CD4-positive, alpha-beta T cell treated with Interleukin-15 for 1 hour (primary cell): ENCODE data around the gene FKTN.

Experiments used
- DNase-seq: peaks from one replicate; pipeline ENCODE4 v3.0.0-alpha.2; 2020

FKTN gene

DNA sequence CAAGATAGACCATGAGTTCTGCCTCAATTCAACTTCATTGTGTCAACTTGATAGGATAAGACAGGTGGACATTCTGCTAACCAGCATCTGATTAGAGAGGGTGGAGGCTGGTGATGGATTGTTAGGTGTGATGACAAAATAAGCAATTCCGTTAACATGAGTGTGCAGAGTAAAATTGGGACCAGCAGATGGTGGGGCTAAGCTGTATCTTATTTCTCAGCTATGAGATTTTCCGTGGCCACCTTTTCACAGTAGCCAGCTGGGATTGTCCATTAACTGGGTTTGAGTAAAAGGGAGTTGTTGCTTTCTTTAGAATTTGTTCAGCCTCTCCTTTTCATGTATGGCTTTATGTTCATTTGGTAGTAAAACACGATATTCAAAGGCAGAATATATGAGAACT, 75.5 kb downstream of the FKTN start:
- DNase-seq = no peak

DNA sequence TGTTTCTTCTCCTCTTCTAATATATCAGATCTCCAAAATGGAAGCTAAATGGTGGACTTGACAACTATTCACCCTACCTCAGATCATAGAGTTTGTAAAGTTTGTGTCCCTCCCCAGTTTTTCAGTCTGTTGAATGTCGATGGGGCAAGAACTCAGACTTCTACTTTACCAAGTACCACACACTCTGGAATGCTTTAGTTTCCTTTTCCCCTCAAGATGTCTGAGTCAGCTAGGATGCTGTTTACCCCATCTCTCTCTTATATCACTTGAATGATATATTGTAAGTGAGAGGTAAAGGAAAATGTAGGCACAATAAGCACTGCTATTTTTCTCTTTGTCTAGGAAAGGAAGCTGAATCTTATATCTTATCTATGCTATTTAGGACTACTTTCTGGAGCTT, 78.4 kb downstream of the FKTN start:
- DNase-seq = no peak

DNA sequence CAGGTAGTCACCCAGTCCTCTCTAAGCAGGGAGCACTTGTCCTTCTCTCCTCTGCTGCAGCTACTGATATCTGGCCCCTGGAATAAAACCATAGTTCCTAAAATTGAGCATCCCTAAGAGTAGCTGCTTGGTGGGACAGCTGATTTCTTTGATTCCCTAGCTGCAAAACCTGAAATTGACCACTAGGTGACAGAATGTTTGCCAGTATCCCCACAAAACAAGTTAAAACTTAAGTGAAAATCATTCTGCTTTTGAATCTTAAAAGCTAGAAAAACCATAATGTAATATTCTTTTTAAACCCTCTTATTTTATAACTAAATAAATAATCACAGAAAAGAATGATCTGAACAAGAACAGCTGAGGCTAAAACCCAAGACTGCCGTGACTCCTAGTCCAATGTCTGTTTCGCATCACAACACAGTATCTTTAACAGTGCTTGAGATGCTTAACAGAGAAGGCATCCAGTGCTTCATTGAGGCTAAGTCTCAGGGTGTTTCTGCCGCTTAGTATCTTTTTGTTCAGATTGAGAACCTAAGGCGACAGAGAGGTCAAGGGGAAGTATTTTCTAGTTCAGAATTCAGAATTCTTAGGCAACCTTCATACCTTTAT, 80.0 kb downstream of the FKTN start:
- DNase-seq = no peak

DNA sequence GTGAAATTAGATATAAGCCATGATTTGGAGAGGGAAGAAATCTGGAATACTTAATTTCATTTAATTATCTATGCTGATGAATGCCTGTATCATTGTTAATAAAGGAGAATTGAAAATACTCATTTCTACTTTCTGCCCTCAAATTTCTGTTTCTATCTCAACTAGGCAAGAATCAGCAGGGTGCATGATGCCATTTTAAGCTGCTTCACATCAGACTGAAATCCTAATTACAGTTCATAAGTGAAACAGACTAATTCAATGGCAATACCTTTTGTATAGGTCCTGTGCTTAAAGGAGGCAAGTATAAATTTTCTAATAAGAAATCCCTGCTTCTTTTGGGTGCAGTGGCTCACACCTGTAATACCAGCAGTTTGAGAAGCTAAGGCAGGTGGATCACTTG, 82.0 kb downstream of the FKTN start:
- DNase-seq = no peak

DNA sequence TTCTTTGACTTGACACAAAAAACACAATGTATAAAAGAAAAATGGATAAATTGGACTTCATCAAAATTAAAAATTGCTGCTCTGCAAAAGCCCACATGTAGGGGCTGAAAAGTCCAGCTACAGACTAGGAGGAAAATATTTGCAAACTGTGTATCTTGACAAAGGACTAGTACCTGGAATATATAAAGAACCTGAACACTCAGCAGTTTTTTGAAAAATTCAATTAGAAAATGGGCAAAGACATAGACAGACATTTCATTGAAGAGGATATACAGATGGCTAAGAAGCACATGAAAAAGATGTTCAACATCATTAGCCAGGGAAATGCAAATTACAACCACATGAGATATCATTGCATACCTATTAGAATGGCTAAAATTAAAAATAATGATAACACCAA, 85.9 kb downstream of the FKTN start:
- DNase-seq = no peak

DNA sequence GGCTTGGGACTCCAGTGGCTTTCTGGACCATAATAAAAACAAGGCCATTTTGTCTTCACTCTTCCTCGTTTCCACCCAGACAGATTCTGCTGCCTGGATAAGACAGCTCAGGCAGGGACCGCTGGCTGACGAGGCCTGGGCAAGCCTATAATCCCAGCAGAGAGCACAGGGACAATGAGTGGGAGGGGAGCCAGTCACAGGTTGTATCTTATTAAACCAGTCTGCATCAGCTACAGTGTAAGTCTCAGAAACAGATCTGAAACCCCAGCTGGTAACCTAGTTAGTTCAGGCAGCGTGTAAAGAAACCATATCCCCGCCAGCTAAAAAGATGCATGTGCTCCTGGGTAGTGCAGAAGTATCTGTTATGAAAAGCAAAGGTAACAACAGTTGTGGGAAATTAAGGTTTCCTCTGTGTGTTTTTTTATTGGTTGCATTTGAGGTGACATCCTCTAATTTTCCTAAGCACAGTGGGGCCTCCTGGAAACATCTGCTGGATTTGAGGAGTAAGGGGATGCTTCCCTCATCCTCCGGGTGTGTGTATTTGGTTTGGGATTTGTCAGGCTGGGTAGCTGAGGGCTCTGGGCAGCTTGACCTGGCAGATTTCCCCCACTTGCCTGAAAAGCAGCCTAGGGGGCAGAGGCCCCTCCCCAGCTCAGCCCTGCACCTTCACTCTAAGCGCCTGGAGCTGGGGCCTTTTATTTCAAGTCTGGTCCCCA, 89.1 kb downstream of the FKTN start:
- DNase-seq = no peak

DNA sequence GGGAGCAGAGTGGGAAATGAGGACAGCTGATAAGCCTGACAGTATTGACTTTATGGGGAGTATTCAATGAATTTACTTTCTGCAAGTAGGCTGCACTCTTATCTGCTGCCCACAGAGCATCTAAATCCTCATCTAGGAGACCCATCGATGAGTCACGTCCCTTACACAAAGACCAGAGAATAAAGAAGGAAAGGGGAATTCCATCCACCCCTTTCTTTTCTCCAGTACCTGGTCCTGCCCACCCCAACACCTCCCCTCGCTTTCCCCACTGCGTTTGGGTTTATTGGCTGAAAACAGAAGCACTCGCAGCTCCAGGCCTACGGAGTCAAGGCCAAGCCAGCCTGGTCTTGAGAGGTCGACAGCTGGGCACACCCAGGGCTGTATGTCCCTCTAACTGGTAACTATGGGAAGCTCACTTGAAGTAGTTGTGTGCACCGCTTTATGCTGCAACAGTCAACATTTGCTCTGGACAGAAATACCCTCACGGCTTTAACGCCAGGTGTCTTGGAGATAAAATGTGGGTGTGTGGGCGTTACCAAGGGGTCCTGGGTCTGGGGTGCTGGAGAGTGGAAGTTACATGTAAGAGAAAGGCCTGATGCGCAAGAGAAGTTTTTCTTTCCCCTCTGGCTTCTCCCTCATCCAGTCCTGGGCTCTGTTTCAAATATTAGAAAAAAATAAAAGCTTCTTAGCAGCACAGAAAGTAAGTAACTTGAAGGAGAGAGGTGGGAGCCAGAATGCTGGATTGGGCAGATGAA, 89.8 kb downstream of the FKTN start:
- no peak for DNase-seq

DNA sequence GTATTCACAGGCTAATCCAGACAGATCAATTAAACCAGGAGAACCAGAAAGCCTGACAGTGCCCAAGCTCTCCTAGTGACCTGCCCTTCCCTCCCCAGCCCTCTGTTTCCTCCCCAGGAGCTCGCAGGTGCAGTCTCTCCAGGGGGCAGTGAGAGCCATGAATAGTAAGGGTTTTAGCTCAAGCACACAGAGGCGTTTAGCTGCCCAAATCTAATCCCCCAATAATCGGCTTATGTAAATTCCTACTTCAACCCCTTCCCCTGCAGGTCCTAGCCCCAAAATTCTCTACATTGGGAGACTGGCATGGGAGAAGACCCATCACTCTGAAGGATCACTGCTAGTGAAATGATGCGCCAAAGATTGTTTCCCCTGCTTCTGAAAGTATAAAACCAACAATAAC, 93.9 kb downstream of the FKTN start:
- DNase-seq = no peak

DNA sequence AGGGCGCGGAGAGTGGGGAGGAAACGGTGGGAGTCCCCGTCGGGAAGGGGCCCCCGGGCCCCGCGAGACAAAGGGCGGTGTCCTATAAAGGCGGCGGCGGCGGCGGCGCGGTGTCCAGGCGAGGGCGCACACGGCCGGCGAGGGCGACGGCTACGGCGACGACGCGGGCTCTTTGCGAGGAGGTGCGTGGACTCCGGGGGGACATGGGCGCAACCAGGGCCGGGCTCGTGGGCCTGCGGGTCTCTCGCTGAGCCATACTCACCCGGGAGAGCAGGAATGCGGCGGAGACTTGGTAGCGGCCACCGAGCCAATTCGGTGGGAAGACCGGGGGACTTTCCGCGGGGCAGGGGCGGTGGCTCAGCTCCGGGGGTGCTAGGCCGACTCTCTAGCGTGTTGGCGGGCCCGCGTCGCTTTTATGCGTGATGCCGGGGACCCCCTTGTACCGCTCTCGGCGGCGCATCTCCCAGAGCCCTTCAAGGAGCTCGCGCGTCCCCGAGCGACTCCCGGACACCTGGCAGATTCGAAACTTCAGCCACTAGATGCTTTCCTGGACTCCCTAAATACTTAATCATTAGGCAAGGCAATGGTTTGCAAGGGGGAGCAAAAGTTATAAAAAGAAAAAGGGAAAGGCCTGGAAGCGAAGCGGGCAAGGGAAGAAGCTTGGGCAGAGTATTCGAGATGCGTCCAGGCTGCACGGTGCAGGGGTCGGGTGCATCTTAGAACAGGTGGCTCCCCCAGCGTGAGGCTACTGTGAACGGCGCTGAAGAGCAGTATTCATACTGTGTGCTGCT, 98.4 kb downstream of the FKTN start:
- DNase-seq = no peak

DNA sequence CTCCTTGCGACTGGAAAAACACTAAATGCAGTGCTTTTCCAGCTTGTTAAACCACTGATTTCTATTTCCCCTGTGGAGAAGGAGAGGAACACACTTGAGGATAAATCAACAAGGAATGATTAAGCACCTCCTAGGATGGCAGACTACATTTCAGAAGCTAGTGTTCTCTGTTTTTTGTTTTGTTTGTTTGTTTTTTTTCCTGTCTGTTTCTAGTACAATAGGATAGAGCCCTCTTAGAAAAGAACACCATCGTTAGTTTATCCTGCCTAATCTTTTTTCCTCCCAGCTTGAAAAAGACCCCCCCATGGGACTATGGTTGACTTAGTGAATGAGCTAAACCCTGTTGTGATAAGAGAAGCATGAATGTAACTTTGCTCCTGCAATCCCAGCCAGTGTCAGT, 100.4 kb downstream of the FKTN start:
- DNase-seq = no peak

DNA sequence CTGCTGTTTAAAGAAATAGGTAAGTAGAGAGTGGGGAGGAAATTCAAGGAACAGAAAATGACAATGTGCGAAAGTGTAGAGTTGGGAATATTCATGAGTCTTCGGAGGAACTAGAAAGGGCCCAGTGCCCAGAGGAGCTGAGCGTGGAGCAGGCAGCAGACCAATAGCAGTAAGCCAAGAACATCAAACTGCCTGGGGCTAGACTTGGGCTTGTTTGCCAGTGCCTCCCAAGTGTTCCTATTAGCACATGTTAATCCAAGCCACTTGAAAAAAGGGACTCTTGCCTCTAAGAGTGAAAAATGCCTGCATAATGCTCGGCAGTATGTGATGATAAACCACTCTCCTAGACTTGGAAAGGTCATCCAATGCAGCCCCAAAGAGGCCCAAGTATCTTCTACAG, 103.1 kb downstream of the FKTN start:
- DNase-seq = no peak

DNA sequence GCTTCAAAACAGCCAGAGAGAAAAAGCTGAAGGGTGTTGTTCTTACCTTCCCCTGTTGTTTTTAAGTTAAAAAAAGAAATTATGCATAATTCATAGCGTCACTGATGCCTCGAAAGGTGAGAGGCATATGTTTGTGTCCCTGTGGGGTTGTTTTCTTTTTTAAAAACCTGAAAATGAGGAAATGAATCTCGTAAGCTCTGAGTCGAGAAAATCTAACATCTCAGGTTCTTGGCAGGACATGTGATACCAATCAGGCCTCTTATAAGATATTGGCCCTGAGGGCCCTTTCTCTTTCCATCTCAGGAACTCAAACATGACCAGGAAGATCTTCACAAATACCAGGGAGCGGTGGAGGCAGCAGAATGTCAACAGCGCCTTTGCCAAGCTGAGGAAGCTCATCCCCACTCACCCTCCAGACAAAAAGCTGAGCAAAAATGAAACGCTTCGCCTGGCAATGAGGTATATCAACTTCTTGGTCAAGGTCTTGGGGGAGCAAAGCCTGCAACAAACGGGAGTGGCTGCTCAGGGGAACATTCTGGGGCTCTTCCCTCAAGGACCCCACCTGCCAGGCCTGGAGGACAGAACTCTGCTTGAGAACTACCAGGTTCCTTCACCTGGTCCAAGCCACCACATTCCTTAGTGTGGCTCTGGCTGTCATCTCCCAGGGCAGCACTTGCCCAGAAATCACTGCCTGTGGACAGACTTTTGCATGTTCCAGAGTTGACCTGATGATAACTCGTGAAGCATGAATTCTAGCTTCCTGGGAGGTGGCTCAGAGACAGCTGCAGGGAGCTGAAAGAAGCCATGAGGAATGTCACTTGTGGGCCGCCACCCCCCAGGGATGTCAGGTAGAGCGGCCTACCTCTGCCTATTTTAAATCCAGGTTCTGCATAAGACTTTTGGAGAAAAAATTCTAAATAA, 104.5 kb downstream of the FKTN start, which contains the start of gene TAL2:
Gene TAL2, plus strand, starts transcription at position 274 of the 921 bp plus-strand sequence. Its CDS starts 40 bp downstream, at position 314.
- DNase-seq = no peak

DNA sequence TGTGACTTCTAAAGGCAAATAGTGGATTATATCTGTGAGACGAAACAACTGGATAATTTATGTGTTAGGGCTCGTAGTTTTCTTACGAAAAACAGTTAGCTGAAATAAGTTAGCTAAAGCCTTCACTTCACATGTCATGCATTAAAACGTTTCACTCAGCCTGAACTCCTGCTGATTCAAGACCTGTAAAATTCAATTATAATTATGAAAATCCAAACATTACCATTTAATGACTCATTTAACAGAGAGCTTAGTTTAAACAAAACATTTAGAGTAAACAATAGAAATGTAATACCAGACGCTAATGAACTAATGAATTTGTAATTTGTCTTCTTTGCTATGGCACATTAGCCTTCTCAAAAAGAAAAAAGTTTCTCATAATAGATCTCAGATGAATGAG, 106.0 kb downstream of the FKTN start:
- no peak for DNase-seq

DNA sequence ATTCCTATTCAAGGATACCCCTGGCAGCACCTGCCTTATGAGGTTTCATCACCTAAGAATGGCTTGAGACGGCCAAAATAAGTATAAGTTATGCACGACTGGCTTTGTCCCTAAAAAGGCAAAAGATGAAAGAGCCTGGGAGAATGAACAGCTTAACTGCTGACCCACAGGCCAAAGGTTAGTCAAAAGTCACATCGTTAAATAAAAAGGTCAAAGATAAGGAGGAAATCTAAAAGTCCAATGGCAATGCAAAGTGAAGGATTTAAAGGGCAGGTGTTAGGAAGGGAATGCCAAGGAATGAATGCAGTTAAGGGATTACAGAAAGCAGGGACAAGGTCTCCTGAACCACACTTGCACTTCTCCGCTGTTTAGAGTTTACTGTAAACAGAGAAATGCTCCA, 109.9 kb downstream of the FKTN start:
- no peak for DNase-seq

DNA sequence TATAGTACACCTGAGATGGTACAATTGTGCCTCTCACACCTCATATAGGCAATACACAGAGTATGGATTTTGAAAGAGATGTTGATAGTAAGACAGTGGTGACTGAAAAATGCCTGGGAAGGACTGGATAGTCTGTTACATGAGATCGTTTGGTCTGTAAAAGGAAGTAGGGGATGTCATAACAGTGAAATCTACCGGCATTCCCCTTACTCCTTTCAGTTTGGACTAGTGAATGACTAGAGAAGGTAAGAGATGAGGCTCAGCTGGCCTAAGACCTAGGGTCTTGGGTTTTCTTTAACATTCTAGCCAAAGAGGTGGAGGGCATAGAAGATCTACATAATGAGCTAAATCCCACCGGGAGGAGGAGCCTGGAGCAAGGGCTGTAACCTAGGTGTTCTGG, 112.4 kb downstream of the FKTN start:
- DNase-seq = no peak

DNA sequence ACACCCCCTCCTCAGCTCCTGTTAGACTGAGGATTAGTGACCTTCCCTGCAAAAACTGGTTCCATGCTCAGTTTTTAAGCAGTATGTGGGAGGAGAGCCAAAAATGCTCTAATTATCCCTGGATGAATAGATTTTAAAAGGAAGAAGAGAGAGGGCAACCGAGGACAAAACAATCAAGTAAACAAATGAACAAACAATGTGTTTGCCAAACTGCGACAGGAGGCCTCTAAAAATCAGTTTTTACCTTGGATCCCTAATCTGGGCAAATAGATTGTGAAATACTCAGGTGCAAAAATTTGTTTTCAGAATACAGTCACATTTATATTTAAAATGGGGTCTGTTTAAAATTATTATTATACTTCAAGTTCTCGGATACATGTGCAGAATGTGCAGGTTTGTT, 112.8 kb downstream of the FKTN start:
- DNase-seq = no peak

DNA sequence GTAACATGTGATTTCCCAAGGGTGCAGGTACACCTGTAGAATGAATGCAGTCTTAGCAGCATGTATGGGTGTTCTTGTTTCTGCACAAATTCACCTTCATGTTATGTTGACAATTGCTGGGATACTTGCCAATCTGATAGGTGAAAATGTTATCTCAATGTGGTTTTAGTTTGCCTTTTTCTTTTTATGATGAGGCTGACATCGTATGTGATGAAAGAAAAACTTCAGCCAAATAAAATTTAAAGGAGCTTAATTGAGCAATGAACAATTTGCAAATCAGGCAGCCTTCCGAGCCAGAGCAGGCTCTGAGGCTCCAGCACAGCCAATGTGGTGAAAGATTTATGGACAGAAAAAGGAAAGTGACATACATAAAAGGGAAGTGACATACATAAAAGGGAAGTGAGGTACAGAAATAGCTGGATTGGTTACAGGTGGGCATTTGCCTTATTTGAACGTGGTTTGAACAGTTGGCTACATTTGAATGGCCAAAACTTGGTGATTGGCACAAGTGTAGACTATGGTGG, 114.8 kb downstream of the FKTN start:
- no peak for DNase-seq

DNA sequence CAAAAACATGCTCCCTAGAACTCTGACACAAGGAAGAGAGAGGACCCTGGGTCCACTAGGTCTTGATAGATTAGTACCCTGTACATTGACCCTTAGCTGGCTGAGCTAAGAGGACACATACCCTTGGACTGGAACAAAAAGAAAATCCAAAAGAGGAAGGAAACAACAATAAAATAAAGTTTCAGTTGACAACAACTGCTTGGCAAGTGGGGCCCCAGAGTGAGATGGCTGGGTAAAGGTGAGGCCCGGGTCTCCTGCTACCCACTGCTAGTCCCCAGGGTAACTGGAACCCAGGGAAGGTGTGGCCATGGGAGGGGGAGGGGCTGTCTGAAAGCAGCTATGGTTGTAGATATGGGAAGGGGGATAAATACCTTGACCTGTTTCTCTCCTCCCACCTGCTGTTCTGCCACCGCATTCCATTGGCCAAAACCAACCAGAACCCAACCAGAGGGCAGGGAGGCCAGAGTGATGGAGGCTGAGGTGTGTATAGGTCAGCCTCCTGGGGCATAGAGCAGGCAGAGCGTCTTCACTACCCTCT, 116.0 kb downstream of the FKTN start:
- DNase-seq = no peak

DNA sequence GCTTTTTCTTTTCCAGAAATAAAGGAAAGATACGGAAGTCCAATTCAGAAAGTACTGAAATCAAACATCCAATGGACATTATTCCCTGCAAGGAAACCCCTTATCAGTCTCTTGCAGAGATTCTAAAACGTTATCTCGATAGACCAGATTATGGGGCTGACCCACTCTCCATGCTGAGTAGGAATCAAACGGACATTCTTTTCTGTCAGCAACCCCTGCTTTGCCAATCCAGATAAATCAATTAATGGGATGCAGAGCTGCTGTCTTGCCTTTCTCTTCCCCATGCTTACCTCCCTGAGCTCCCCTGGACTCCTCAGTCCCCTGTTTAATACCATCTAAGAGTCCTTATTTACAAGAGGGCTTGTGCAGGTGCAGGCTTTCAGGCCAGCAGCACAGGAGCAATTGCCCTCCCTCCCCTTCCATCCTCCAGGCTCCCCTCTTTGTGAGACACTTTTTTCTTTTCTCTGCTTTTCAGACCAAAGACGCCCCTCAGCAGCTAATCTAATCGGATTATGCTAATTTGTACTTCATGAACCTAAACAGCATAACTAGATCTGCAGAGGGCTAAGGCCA, 118.5 kb downstream of the FKTN start:
- DNase-seq = no peak

DNA sequence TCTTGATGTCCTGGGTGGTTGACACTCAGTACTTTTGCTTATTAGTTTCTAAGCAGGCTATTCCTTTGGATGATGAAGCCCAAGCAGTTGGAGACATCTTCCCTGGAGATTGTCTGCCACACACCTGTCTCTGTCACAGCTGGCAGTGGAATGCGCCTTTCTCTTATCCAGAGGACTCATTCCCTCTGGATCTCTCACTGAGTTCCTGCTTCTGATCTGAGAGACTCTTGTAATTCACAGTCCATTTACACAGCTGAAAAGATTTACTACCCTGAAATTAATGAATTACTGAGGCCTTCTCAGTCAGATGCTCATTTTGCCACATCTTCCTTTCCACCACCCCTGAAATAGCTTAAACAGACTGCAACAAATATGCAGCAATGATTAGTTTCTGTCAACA, 120.2 kb downstream of the FKTN start:
- no peak for DNase-seq

DNA sequence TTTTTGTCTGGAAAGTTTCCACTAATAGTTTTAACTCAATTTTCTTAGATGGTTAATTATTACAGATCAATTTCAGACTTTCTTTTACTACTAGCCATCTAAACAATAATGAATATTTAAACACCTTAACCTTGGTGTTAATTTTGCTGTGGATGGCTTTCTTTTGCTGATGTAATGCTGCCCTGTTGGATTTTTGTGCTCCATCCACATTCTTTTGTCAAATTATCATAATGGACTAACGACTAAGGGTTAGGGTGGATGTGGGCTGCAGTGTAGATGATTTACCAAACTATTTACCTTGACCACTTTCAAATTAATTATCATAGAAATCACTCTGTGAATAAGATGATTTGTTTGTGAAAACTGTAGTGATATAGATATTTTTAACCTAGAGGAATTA, 120.8 kb downstream of the FKTN start:
- DNase-seq = no peak
